NCI-H187 treated with DMSO at 0.1 percent for 48 hours (cell line): ENCODE measurements around the gene ALDH7A1.

Experiments used
- DNase-seq: peaks from one replicate; lab custom pipeline; 2025; lab: John Stamatoyannopoulos, UW

The ALDH7A1 gene

DNA sequence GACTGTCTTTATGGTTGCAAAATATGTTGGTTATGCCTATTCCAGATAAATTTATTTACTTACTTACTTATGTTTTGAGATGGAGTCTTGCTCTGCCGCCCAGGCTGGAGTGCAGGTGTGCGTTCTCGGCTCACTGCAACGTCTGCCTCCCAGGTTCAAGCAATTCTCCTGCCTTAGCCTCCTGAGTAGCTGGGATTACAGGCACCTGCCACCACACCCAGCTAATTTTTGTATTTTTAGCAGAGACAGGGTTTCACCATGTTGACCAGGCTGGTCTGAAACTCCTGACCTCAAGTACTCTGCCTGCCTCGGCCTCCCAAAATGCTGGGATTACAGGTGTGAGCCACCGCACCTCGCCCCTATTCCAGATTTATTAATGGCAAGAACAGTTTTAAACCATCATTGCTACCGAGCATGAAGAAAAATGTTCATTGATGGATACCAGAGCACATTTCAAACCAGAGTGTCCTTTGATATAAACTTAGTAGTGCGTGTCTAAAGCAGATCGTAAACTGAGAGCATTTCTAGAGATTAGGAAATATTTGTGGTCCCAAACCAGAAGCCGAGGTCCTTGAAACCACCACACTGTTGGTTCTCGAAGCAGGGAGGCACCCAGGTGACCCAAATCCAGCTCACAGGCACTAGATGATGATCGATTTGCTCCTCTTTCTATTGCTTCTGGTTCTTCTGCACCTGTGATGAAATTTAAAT, 86.6 kb downstream of the ALDH7A1 start:
- DNase-seq, result no peak

GRCh38 chr5:126506079-126506478, 88.9 kb downstream of the ALDH7A1 start:
- DNase-seq, result no peak

- DNase-seq, result no peak
These were observed 91.4 kb downstream of the ALDH7A1 start for GRCh38 chr5:126503602-126504104.

GRCh38 chr5:126501448-126501847, 93.6 kb downstream of the ALDH7A1 start:
- no peak for DNase-seq

DNA sequence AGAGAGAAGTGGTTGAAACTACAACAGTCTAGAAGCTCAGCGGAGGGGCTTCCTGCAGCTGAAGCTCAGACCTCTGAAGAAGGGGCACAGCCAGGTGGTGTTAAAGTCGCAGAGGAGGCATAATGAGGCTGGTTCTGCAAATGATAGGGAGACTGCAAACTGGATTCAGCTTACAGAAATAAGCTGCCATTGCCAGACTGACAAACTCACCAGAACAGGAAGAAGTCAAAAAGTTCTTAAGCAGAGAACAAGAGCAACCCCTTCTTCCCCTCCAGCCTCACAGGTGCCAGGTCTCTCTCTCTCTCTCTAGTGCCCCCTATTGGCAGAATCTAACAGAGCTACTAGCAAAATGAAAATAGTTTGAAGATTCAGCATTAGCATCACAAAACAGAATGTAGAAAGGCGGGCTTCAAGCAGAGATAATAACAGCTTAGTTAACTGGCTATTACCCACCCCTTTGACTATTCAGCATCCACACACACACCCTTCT, 95.1 kb downstream of the ALDH7A1 start:
- no peak for DNase-seq

DNA sequence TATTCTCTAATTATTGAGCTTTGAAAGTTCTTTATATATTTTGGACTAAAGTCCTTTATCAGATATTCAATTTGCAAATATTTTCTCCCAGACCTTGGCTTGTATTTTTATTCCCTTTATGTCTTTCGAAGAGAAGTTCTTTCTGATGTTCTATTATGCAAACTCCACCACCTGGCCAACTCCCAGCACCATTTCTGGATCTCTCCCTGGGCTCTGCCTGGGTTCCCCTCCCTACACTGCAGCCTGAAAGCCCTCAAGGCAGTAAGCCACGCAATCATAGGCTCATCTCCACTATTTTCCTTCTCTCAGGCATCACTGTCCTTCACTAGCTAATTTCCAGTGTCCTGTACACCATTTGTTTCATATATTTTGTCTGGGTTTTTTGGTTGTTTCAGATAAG, 95.7 kb downstream of the ALDH7A1 start:
- no peak for DNase-seq

- DNase-seq, result no peak
These were observed 97.5 kb downstream of the ALDH7A1 start for GRCh38 chr5:126497506-126497905.

- DNase-seq, result no peak
These were observed 100.6 kb downstream of the ALDH7A1 start for GRCh38 chr5:126494393-126494792.

- no peak for DNase-seq
These were observed 102.1 kb downstream of the ALDH7A1 start for GRCh38 chr5:126492939-126493338.

DNA sequence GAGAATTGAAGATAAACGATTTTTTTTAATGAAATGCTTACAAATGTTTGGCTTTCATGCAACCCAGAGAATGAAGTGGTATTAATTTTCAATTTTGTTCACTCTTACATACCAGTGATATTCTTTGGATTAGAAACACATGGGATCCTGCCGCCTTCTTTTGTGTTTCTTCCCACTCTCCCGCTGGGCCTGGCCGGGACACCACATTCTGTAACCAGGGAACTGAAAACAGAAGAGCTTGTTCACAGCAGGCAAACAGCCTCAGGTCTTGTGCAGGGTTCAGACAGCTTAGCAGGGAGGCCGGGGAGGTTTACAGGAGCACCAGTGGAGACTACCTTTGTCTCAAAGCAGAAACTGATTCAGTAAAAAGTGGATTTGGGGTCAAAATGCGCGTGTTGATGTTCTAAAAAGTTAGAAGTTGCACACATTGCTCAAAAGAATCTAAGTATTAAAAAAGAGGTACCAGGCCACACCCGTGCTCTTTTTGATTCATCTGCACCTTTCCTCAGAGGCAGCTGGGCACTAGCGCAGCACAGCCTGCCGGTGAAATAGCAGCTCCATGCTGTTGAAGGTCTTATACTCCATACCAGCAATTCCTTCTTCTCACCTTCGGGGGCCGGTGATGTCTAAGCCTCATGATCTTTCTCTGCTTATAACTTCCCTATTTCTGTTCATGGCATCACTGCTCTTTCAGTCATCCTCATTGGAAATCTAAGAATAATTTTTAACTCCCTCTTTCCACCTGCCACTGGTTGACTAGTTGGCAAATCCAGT, 104.7 kb downstream of the ALDH7A1 start:
- no peak for DNase-seq

GRCh38 chr5:126488443-126489065, 106.5 kb downstream of the ALDH7A1 start:
- DNase-seq, result no peak

DNA sequence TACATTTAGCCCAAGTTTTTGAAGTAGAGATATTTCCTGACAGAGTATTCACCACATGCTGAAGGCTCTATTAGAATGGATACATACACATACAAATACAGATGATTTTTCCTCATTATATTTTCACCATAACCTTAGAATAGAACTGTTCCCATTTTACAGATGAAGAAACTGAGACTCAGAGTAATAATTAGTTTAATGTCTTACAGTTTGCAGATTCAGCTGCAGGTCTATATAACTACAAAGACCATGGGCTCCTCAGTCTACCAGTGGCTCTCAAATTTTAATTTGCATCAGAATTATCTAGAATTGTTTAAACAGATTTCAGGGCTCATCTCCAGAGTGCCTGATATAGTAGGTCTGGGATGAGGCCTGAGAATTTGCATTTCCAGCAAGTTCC, 107.4 kb downstream of the ALDH7A1 start:
- DNase-seq, result no peak

DNA sequence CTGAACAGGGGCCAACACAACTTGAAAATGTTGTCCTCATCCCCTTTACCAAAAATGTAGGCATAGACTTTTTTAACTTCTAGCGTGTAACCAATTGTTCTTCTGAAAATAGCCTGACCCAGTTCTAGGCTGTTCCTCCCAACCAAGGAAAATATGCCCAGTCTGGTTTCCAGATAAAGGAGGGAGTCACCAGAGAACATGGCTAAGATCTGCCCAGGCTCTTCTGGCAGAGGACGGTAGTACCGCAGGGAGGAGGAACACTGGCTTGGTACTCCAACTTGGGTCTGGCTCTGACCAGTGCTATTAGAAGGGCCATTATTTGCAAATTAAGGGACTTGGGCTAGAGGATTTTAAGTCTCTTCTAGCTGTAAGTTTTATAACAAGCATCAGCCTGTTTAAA, 108.7 kb downstream of the ALDH7A1 start:
- DNase-seq, result no peak

DNA sequence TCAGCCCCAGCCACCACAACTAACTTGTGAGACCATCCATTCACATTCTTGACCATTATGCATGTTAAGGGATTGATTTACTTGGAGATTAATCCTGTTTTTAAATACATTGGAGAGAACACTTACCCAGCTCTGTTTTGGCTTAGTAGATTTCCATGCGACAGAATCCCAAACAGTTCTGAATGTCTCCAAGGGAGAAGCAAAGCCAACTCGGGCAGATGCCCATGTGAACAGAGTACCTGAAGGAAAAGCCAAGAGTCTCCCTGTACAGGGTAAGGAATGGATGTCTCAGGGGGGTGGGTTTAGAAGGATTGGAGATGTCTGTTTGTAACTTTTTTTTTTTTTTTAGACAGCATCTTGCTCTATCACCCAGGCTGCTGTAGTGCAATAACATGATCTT, 110.8 kb downstream of the ALDH7A1 start:
- no peak for DNase-seq

DNA sequence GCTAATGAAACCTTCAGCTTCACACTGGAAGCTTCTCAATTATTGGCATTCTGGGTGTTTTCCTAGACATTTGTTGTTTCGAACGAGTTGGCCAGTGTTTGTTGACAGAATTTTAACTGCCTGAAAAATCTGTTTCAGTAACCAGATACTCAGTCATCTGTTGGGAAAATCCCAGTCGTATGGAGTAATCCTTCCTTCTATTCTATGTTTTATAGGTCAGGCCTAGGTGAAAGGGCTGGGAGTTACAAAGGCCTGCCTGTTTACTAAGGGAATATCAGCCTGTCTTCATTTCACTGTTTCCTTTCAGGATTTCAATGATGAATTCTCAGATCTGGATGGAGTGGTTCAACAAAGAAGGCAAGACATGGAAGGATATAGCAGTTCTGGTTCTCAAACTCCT, 111.9 kb downstream of the ALDH7A1 start:
- DNase-seq, result no peak

GRCh38 chr5:126482591-126482990, 112.4 kb downstream of the ALDH7A1 start:
- DNase-seq, result no peak

GRCh38 chr5:126481243-126481642, 113.8 kb downstream of the ALDH7A1 start:
- no peak for DNase-seq
